ENCODE data around the gene MKKS. TPM values are rescaled to one million over a fixed set of nuclear protein-coding genes. Genes with fewer than 3 reads are reported as not detected.

Gene MKKS
- total and polyA plus RNA-seq, 2 of the 13 experiments (the other 11 are each of a cell fraction or from before 2014, with no cell fraction given), result 26.7 to 34.5 TPM

GRCh38 chr20:10463622-10464021 lies 29.6 kb upstream of the MKKS start (continued):
- TF ChIP-seq TARDBP (CRISPR knock-in tag; IDR thresholded peaks at IDR 0.05) (no peak), ZBTB21 (CRISPR knock-in tag; IDR thresholded peaks at IDR 0.05) (no peak), NKX3-1 (CRISPR knock-in tag; IDR thresholded peaks at IDR 0.05) (no peak), ZBTB4 (CRISPR knock-in tag; IDR thresholded peaks at IDR 0.05; ENCODE audit: borderline replicate concordance) (no peak), TSC22D2 (CRISPR knock-in tag; IDR thresholded peaks at IDR 0.05; ENCODE audit: borderline replicate concordance) (no peak), ERF (CRISPR knock-in tag; IDR thresholded peaks at IDR 0.05) (peak; percentile 41; the same call in 1 of the 2 replicates), BRCA1 (CRISPR knock-in tag; IDR thresholded peaks at IDR 0.05) (no peak), REST (IDR thresholded peaks at IDR 0.05; ENCODE audit: borderline replicate concordance in 1 of 2, low read depth in 1 of 2, low read length in 2 of 2) (0 out of 4 replicates have a peak, but pooled peaks of 1 of the 2 experiments have one; percentile 13), RAD21 (CRISPR knock-in tag; IDR thresholded peaks at IDR 0.05) (no peak), RFXANK (CRISPR knock-in tag; IDR thresholded peaks at IDR 0.05) (no peak), HNF4G (IDR thresholded peaks at IDR 0.05; ENCODE audit: borderline replicate concordance, low read depth, low read length) (peak; percentile 25; the same call in 1 of the 2 replicates), HNF4G (CRISPR knock-in tag; IDR thresholded peaks at IDR 0.05; ENCODE audit: borderline replicate concordance, low read depth) (no peak), NCOR1 (IDR thresholded peaks at IDR 0.05; ENCODE audit: borderline replicate concordance, low read length) (peak; percentile 81; the same call in 1 of the 2 replicates), ETV5 (CRISPR knock-in tag; IDR thresholded peaks at IDR 0.05; ENCODE audit: borderline replicate concordance) (peak; percentile 62; the same call in 1 of the 2 replicates), FOXO4 (CRISPR knock-in tag; conservative IDR thresholded peaks at IDR 0.05) (no peak), ZNF333 (CRISPR knock-in tag; IDR thresholded peaks at IDR 0.05; ENCODE audit: borderline replicate concordance) (no peak), CREBL2 (CRISPR knock-in tag; IDR thresholded peaks at IDR 0.05; ENCODE audit: borderline replicate concordance) (no peak), ESRRA (CRISPR knock-in tag; IDR thresholded peaks at IDR 0.05; ENCODE audit: low read depth) (0 out of 2 replicates have a peak, but pooled peaks have one; percentile 23), ZFP36 (IDR thresholded peaks at IDR 0.05; ENCODE audit: borderline replicate concordance, low read depth, low read length, partially characterized antibody) (no peak), ZNF446 (CRISPR knock-in tag; IDR thresholded peaks at IDR 0.05) (no peak), ZNF562 (CRISPR knock-in tag; IDR thresholded peaks at IDR 0.05; ENCODE audit: borderline replicate concordance) (no peak)

Data from HepG2 (cell line).